Measurements from ENCODE around the gene PARD3B. TPM values are rescaled to one million over a fixed set of nuclear protein-coding genes. Genes with fewer than 3 reads are reported as not detected.
A peak's percentile ranks its signal among the peaks of the same experiment; 100 is the strongest.

PARD3B gene
- total and polyA plus RNA-seq, 2 experiments from 2014 or later = 3.5 to 4.4 TPM

- TF ChIP-seq NANOG (IDR thresholded peaks at IDR 0.05; ENCODE audit: borderline replicate concordance) = no peak
- TF ChIP-seq ZNF114 (CRISPR knock-in tag; IDR thresholded peaks at IDR 0.05) = no peak
- TF ChIP-seq, protein P1, sequence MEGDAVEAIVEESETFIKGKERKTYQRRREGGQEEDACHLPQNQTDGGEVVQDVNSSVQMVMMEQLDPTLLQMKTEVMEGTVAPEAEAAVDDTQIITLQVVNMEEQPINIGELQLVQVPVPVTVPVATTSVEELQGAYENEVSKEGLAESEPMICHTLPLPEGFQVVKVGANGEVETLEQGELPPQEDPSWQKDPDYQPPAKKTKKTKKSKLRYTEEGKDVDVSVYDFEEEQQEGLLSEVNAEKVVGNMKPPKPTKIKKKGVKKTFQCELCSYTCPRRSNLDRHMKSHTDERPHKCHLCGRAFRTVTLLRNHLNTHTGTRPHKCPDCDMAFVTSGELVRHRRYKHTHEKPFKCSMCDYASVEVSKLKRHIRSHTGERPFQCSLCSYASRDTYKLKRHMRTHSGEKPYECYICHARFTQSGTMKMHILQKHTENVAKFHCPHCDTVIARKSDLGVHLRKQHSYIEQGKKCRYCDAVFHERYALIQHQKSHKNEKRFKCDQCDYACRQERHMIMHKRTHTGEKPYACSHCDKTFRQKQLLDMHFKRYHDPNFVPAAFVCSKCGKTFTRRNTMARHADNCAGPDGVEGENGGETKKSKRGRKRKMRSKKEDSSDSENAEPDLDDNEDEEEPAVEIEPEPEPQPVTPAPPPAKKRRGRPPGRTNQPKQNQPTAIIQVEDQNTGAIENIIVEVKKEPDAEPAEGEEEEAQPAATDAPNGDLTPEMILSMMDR (conservative IDR thresholded peaks at IDR 0.05; ENCODE audit: low read depth in 2 of 2) = no peak
- TF ChIP-seq CREB1 (CRISPR knock-in tag; IDR thresholded peaks at IDR 0.05; ENCODE audit: low read depth) = no peak
- TF ChIP-seq STAT1 (IDR thresholded peaks at IDR 0.05; ENCODE audit: unreplicated experiment) = no peak
- TF ChIP-seq JUNB (IDR thresholded peaks at IDR 0.05; ENCODE audit: unreplicated experiment) = no peak
- no peak for TF ChIP-seq EZH2phosphoT487 (IDR thresholded peaks at IDR 0.05; ENCODE audit: unreplicated experiment)
- no peak for TF ChIP-seq ZNF331 (CRISPR knock-in tag; IDR thresholded peaks at IDR 0.05; ENCODE audit: low read depth)
- TF ChIP-seq REST (IDR thresholded peaks at IDR 0.05; ENCODE audit: unreplicated experiment) = no peak
- TF ChIP-seq, protein P2, sequence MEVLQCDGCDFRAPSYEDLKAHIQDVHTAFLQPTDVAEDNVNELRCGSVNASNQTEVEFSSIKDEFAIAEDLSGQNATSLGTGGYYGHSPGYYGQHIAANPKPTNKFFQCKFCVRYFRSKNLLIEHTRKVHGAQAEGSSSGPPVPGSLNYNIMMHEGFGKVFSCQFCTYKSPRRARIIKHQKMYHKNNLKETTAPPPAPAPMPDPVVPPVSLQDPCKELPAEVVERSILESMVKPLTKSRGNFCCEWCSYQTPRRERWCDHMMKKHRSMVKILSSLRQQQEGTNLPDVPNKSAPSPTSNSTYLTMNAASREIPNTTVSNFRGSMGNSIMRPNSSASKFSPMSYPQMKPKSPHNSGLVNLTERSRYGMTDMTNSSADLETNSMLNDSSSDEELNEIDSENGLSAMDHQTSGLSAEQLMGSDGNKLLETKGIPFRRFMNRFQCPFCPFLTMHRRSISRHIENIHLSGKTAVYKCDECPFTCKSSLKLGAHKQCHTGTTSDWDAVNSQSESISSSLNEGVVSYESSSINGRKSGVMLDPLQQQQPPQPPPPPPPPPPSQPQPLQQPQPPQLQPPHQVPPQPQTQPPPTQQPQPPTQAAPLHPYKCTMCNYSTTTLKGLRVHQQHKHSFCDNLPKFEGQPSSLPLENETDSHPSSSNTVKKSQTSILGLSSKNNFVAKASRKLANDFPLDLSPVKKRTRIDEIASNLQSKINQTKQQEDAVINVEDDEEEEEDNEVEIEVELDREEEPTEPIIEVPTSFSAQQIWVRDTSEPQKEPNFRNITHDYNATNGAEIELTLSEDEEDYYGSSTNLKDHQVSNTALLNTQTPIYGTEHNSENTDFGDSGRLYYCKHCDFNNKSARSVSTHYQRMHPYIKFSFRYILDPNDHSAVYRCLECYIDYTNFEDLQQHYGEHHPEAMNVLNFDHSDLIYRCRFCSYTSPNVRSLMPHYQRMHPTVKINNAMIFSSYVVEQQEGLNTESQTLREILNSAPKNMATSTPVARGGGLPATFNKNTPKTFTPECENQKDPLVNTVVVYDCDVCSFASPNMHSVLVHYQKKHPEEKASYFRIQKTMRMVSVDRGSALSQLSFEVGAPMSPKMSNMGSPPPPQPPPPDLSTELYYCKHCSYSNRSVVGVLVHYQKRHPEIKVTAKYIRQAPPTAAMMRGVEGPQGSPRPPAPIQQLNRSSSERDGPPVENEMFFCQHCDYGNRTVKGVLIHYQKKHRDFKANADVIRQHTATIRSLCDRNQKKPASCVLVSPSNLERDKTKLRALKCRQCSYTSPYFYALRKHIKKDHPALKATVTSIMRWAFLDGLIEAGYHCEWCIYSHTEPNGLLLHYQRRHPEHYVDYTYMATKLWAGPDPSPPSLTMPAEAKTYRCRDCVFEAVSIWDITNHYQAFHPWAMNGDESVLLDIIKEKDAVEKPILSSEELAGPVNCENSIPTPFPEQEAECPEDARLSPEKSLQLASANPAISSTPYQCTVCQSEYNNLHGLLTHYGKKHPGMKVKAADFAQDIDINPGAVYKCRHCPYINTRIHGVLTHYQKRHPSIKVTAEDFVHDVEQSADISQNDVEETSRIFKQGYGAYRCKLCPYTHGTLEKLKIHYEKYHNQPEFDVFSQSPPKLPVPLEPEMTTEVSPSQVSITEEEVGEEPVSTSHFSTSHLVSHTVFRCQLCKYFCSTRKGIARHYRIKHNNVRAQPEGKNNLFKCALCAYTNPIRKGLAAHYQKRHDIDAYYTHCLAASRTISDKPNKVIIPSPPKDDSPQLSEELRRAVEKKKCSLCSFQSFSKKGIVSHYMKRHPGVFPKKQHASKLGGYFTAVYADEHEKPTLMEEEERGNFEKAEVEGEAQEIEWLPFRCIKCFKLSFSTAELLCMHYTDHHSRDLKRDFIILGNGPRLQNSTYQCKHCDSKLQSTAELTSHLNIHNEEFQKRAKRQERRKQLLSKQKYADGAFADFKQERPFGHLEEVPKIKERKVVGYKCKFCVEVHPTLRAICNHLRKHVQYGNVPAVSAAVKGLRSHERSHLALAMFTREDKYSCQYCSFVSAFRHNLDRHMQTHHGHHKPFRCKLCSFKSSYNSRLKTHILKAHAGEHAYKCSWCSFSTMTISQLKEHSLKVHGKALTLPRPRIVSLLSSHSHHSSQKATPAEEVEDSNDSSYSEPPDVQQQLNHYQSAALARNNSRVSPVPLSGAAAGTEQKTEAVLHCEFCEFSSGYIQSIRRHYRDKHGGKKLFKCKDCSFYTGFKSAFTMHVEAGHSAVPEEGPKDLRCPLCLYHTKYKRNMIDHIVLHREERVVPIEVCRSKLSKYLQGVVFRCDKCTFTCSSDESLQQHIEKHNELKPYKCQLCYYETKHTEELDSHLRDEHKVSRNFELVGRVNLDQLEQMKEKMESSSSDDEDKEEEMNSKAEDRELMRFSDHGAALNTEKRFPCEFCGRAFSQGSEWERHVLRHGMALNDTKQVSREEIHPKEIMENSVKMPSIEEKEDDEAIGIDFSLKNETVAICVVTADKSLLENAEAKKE (CRISPR knock-in tag; IDR thresholded peaks at IDR 0.05) = no peak
- TF ChIP-seq POLR2AphosphoS5 (IDR thresholded peaks at IDR 0.05; ENCODE audit: low read depth) = no peak
- TF ChIP-seq, protein P3, sequence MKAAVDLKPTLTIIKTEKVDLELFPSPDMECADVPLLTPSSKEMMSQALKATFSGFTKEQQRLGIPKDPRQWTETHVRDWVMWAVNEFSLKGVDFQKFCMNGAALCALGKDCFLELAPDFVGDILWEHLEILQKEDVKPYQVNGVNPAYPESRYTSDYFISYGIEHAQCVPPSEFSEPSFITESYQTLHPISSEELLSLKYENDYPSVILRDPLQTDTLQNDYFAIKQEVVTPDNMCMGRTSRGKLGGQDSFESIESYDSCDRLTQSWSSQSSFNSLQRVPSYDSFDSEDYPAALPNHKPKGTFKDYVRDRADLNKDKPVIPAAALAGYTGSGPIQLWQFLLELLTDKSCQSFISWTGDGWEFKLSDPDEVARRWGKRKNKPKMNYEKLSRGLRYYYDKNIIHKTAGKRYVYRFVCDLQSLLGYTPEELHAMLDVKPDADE (IDR thresholded peaks at IDR 0.05) = no peak
- TF ChIP-seq EZH2 (IDR thresholded peaks at IDR 0.05; ENCODE audit: low read depth, unreplicated experiment) = no peak
- ATAC-seq (peak; percentile 40; the same call in 2 of the 3 replicates), DNase-seq (ENCODE audit: low spot score) (no peak)
- H3K36me3 ChIP-seq (ENCODE audit: insufficient read depth) = no peaks in the 10 kb centered on the region
- H3K9me3 Mint-ChIP-seq = peaks cover under 1% of the 10 kb centered on the region; the same call in 1 of the 3 replicates
- no peak overlapping the region for H2AFZ ChIP-seq
- no peaks in the 10 kb centered on the region for H3K9me2 ChIP-seq (ENCODE audit: insufficient read depth)
- H3K27me3 ChIP-seq (ENCODE audit: insufficient read depth) = no peaks in the 10 kb centered on the region
- no peaks in the 10 kb centered on the region for H4K20me1 ChIP-seq (replicated peaks; ENCODE audit: insufficient read depth)
- H3K27ac ChIP-seq (ENCODE audit: low read depth) = no peak overlapping the region
- H3K27me3 Mint-ChIP-seq (ENCODE audit: insufficient read depth, low read depth, poor library complexity) = peaks cover under 1% of the 10 kb centered on the region
- H3K4me3 ChIP-seq = no peak overlapping the region
- no peaks in the 10 kb centered on the region for H3K79me2 ChIP-seq (replicated peaks; ENCODE audit: insufficient read depth)
- H3K4me2 ChIP-seq = no peak overlapping the region
- peaks cover 25% of the 10 kb centered on the region for H3K4me1 Mint-ChIP-seq
- H3K4me1 ChIP-seq (ENCODE audit: insufficient read depth) = no peaks in the 10 kb centered on the region
- H3K36me3 Mint-ChIP-seq (ENCODE audit: low read depth) = no peaks in the 10 kb centered on the region
- no peak overlapping the region for H3K27ac Mint-ChIP-seq
- no peaks in the 10 kb centered on the region for H3F3A ChIP-seq (replicated peaks; ENCODE audit: low read depth)
- H3K4me3 Mint-ChIP-seq = no peak overlapping the region
These were observed 951.5 kb downstream of the PARD3B start for GRCh38 chr2:205496772-205497171.
